ENCODE results near the gene RGS10. TPM values are rescaled to one million over a fixed set of nuclear protein-coding genes. Genes with fewer than 3 reads are reported as not detected.

Gene RGS10
- total and polyA plus RNA-seq, 2 experiments from 2014 or later, result 16.8 to 26.8 TPM

DNA sequence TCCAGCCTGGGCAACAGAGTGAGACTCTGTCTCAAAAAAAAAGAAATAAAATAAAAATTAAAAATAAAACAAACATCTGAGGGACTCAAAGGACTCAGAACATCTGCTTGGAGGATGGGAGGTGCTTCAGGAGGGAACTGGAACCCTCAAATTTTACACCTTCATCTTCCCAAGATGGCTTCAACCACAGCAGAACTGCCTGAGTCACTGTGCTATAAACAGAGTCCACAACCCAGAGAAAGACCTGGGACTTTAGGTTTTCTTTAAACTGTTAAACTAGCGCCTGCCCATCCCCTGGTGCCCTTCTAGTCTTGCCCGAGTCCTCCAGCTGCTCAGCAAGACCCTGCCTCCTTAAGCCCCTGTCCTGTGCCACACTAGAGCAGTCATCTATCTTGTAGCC, 40.8 kb downstream of the RGS10 start:
- no peak for DNase-seq (ENCODE audit: low spot score)
- Histone ChIP-seq H3K36me3 (ENCODE audit: insufficient read depth) (no peaks in the 10 kb centered on the region), H3K27me3 (ENCODE audit: insufficient read depth) (no peaks in the 10 kb centered on the region), H3K79me2 (replicated peaks; ENCODE audit: insufficient read depth) (no peaks in the 10 kb centered on the region), H4K20me1 (replicated peaks; ENCODE audit: insufficient read depth) (no peaks in the 10 kb centered on the region), H3K4me2 (no peak overlapping the region), H3F3A (replicated peaks; ENCODE audit: low read depth) (no peaks in the 10 kb centered on the region), H3K27ac (ENCODE audit: low read depth) (no peak overlapping the region), H3K4me1 (ENCODE audit: insufficient read depth) (no peaks in the 10 kb centered on the region), H3K4me3 (no peak overlapping the region), H3K9me2 (ENCODE audit: insufficient read depth) (no peaks in the 10 kb centered on the region), H2AFZ (no peak overlapping the region)
- ATAC-seq, result no peak
- no peaks in the 10 kb centered on the region for H3K36me3 Mint-ChIP-seq (ENCODE audit: low read depth)
- peaks cover 6% of the 10 kb centered on the region for H3K27me3 Mint-ChIP-seq (ENCODE audit: insufficient read depth, low read depth, poor library complexity)
- no peak for TF ChIP-seq CREB1 (CRISPR knock-in tag; IDR thresholded peaks at IDR 0.05; ENCODE audit: low read depth)
- TF ChIP-seq JUNB (IDR thresholded peaks at IDR 0.05; ENCODE audit: unreplicated experiment), result no peak
- no peak for TF ChIP-seq ZNF114 (CRISPR knock-in tag; IDR thresholded peaks at IDR 0.05)
- TF ChIP-seq POLR2AphosphoS5 (IDR thresholded peaks at IDR 0.05; ENCODE audit: low read depth), result no peak
- no peak for TF ChIP-seq STAT1 (IDR thresholded peaks at IDR 0.05; ENCODE audit: unreplicated experiment)
- no peak for TF ChIP-seq EZH2phosphoT487 (IDR thresholded peaks at IDR 0.05; ENCODE audit: unreplicated experiment)
- TF ChIP-seq NANOG (IDR thresholded peaks at IDR 0.05; ENCODE audit: borderline replicate concordance), result no peak
- TF ChIP-seq ZNF331 (CRISPR knock-in tag; IDR thresholded peaks at IDR 0.05; ENCODE audit: low read depth), result no peak
- TF ChIP-seq, protein P1, sequence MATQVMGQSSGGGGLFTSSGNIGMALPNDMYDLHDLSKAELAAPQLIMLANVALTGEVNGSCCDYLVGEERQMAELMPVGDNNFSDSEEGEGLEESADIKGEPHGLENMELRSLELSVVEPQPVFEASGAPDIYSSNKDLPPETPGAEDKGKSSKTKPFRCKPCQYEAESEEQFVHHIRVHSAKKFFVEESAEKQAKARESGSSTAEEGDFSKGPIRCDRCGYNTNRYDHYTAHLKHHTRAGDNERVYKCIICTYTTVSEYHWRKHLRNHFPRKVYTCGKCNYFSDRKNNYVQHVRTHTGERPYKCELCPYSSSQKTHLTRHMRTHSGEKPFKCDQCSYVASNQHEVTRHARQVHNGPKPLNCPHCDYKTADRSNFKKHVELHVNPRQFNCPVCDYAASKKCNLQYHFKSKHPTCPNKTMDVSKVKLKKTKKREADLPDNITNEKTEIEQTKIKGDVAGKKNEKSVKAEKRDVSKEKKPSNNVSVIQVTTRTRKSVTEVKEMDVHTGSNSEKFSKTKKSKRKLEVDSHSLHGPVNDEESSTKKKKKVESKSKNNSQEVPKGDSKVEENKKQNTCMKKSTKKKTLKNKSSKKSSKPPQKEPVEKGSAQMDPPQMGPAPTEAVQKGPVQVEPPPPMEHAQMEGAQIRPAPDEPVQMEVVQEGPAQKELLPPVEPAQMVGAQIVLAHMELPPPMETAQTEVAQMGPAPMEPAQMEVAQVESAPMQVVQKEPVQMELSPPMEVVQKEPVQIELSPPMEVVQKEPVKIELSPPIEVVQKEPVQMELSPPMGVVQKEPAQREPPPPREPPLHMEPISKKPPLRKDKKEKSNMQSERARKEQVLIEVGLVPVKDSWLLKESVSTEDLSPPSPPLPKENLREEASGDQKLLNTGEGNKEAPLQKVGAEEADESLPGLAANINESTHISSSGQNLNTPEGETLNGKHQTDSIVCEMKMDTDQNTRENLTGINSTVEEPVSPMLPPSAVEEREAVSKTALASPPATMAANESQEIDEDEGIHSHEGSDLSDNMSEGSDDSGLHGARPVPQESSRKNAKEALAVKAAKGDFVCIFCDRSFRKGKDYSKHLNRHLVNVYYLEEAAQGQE (IDR thresholded peaks at IDR 0.05; ENCODE audit: unreplicated experiment), result no peak
- no peak overlapping the region for H3K27ac Mint-ChIP-seq
- H3K9me3 Mint-ChIP-seq, result no peaks in the 10 kb centered on the region
- no peak overlapping the region for H3K4me3 Mint-ChIP-seq
- peaks cover 4% of the 10 kb centered on the region; the same call in 2 of the 3 replicates for H3K4me1 Mint-ChIP-seq

DNA sequence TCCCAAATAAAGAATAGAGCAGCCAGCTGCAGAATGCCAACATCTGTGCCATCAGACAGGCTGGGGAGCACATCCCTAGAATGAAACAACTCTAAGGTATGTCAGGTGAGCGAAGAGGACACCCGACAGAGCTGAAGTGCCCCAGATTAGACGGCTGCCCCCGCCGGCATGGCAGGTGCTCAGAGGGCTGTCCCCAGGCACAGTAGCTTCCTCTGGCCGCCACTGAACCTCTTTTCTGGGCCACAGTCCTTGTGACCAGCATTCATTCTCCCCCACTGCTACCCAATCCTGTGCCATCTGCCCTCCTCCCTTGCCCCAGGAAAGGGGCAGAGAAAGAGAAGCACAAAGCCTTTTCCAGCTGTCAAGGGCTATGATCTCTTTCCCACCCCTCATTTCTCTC, 41.7 kb downstream of the RGS10 start:
- Mint-ChIP-seq H3K4me3 (no peak overlapping the region), H3K27ac (no peak overlapping the region), H3K9me3 (no peaks in the 10 kb centered on the region), H3K4me1 (peaks cover 10% of the 10 kb centered on the region), H3K27me3 (ENCODE audit: insufficient read depth, low read depth, poor library complexity) (peaks cover 3% of the 10 kb centered on the region), H3K36me3 (ENCODE audit: low read depth) (no peaks in the 10 kb centered on the region)
- Histone ChIP-seq H3K4me1 (ENCODE audit: insufficient read depth) (0 out of 2 replicates have a peak, but pooled peaks cover 4% of the 10 kb centered on the region), H3F3A (replicated peaks; ENCODE audit: low read depth) (no peaks in the 10 kb centered on the region), H2AFZ (no peak overlapping the region), H4K20me1 (replicated peaks; ENCODE audit: insufficient read depth) (no peaks in the 10 kb centered on the region), H3K79me2 (replicated peaks; ENCODE audit: insufficient read depth) (no peaks in the 10 kb centered on the region), H3K27me3 (ENCODE audit: insufficient read depth) (no peaks in the 10 kb centered on the region), H3K9me2 (ENCODE audit: insufficient read depth) (no peaks in the 10 kb centered on the region), H3K4me2 (no peak overlapping the region), H3K4me3 (no peak overlapping the region), H3K27ac (ENCODE audit: low read depth) (no peak overlapping the region), H3K36me3 (ENCODE audit: insufficient read depth) (no peaks in the 10 kb centered on the region)
- ATAC-seq (no peak), DNase-seq (ENCODE audit: low spot score) (no peak)
- TF ChIP-seq ZNF114 (CRISPR knock-in tag; IDR thresholded peaks at IDR 0.05) (no peak), EZH2phosphoT487 (IDR thresholded peaks at IDR 0.05; ENCODE audit: unreplicated experiment) (no peak), JUNB (IDR thresholded peaks at IDR 0.05; ENCODE audit: unreplicated experiment) (no peak), ZNF331 (CRISPR knock-in tag; IDR thresholded peaks at IDR 0.05; ENCODE audit: low read depth) (no peak), EZH2 (IDR thresholded peaks at IDR 0.05; ENCODE audit: low read depth, unreplicated experiment) (no peak), STAT1 (IDR thresholded peaks at IDR 0.05; ENCODE audit: unreplicated experiment) (no peak)
- TF ChIP-seq, protein P2, sequence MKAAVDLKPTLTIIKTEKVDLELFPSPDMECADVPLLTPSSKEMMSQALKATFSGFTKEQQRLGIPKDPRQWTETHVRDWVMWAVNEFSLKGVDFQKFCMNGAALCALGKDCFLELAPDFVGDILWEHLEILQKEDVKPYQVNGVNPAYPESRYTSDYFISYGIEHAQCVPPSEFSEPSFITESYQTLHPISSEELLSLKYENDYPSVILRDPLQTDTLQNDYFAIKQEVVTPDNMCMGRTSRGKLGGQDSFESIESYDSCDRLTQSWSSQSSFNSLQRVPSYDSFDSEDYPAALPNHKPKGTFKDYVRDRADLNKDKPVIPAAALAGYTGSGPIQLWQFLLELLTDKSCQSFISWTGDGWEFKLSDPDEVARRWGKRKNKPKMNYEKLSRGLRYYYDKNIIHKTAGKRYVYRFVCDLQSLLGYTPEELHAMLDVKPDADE (IDR thresholded peaks at IDR 0.05), result no peak
- TF ChIP-seq, protein P3, sequence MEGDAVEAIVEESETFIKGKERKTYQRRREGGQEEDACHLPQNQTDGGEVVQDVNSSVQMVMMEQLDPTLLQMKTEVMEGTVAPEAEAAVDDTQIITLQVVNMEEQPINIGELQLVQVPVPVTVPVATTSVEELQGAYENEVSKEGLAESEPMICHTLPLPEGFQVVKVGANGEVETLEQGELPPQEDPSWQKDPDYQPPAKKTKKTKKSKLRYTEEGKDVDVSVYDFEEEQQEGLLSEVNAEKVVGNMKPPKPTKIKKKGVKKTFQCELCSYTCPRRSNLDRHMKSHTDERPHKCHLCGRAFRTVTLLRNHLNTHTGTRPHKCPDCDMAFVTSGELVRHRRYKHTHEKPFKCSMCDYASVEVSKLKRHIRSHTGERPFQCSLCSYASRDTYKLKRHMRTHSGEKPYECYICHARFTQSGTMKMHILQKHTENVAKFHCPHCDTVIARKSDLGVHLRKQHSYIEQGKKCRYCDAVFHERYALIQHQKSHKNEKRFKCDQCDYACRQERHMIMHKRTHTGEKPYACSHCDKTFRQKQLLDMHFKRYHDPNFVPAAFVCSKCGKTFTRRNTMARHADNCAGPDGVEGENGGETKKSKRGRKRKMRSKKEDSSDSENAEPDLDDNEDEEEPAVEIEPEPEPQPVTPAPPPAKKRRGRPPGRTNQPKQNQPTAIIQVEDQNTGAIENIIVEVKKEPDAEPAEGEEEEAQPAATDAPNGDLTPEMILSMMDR (conservative IDR thresholded peaks at IDR 0.05; ENCODE audit: low read depth in 2 of 2), result no peak
